IMR-90 (cell line): ENCODE results near the gene TYSND1. TPM values are rescaled to one million over a fixed set of nuclear protein-coding genes. Genes with fewer than 3 reads are reported as not detected.
A peak's percentile ranks its signal among the peaks of the same experiment; 100 is the strongest.

Experiments used
- ATAC-seq: fragments of 200-7000 bp; cut with Tn5 transposase; 2 replicates; pipeline ENCODE4 v1.9.1; 2020; ENCODE audit warnings: low read depth, mild to moderate bottlenecking, moderate library complexity
- BruUV-seq: library from RNA; stranded (reverse); fragments of 400-500 nt; replicated peaks from 2 replicates; lab custom pipeline; 2021; lab: Mats Ljungman, UMichigan
- CTCF ChIA-PET: fragments of 300-600 bp; formaldehyde crosslinking; extraction: SDS; loops from one replicate; lab custom pipeline; 2021; ENCODE audit warnings: antibody characterized with exemption; lab: Yijun Ruan, JAX
- POLR2A ChIA-PET: fragments of 300-600 bp; sonication (Branson Sonifier 250); formaldehyde crosslinking; loops from one replicate; lab custom pipeline; 2022; ENCODE audit warnings: antibody characterized with exemption; ENCODE audit not compliant: unreplicated experiment; lab: Charles Lee
- DNase-seq: peaks from one replicate; pipeline ENCODE4 v3.0.0; 2013
- H2AFZ ChIP-seq: replicated peaks from 2 replicates; pipeline ENCODE3; 2013; ENCODE audit warnings: low read length, mild to moderate bottlenecking; ENCODE audit not compliant: poor library complexity
- H2AK5ac ChIP-seq: 2 replicates; pipeline ENCODE4 v1.6.1; 2013; ENCODE audit warnings: low read depth, low read length, inconsistent platforms
- H2AK9ac ChIP-seq: replicated peaks from 2 replicates; pipeline ENCODE3; 2013; ENCODE audit warnings: mild to moderate bottlenecking, low read depth, low read length, moderate library complexity; ENCODE audit not compliant: poor library complexity
- H2BK120ac ChIP-seq: 2 replicates; pipeline ENCODE4 v1.6.1; 2013; ENCODE audit warnings: low read depth, low read length, inconsistent platforms
- H2BK15ac ChIP-seq: 3 replicates; pipeline ENCODE4 v1.6.1; 2013; ENCODE audit warnings: low read depth, low read length, inconsistent platforms
- H2BK20ac ChIP-seq: 2 replicates; pipeline ENCODE4 v1.6.1; 2013; ENCODE audit warnings: low read depth, mild to moderate bottlenecking, inconsistent platforms, low read length, moderate library complexity
- H2BK5ac ChIP-seq: 2 replicates; pipeline ENCODE4 v1.6.1; 2013; ENCODE audit warnings: mild to moderate bottlenecking, low read depth, low read length, inconsistent platforms; ENCODE audit not compliant: poor library complexity, severe bottlenecking
- H3K14ac ChIP-seq: replicated peaks from 2 replicates; pipeline ENCODE4 v1.6.1; 2013; ENCODE audit warnings: low read depth, low read length, inconsistent platforms
- H3K18ac ChIP-seq: 2 replicates; pipeline ENCODE4 v1.6.1; 2013; ENCODE audit warnings: low read depth, low read length, control low read depth
- H3K23ac ChIP-seq: 2 replicates; pipeline ENCODE4 v1.6.1; 2013; ENCODE audit warnings: low read depth, low read length, inconsistent platforms
- H3K27ac ChIP-seq: 2 replicates; pipeline ENCODE4 v1.5.1; 2013; ENCODE audit warnings: mild to moderate bottlenecking, control low read depth, low read length; ENCODE audit not compliant: insufficient read depth
- H3K27me3 ChIP-seq: 2 replicates; pipeline ENCODE4 v1.6.1; 2013; ENCODE audit warnings: low read length; ENCODE audit not compliant: control insufficient read depth, insufficient read depth
- H3K36me3 ChIP-seq: 2 replicates; pipeline ENCODE4 v1.6.1; 2013; ENCODE audit warnings: low read length, mixed read lengths; ENCODE audit not compliant: control insufficient read depth, insufficient read depth
- H3K4ac ChIP-seq: 2 replicates; pipeline ENCODE4 v1.6.1; 2013; ENCODE audit warnings: low read depth, low read length, inconsistent platforms
- H3K4me1 ChIP-seq: 2 replicates; pipeline ENCODE4 v1.6.1; 2013; ENCODE audit warnings: low read length, mixed read lengths; ENCODE audit not compliant: control insufficient read depth, insufficient read depth
- H3K4me2 ChIP-seq: 2 replicates; pipeline ENCODE4 v1.6.1; 2013; ENCODE audit warnings: low read depth, mild to moderate bottlenecking, control low read depth, low read length, moderate library complexity
- H3K4me3 ChIP-seq: 2 replicates; pipeline ENCODE4 v1.5.1; 2013; ENCODE audit warnings: low read depth, mild to moderate bottlenecking, control low read depth, low read length, moderate library complexity; ENCODE audit not compliant: insufficient read depth
- H3K56ac ChIP-seq: 2 replicates; pipeline ENCODE4 v1.6.1; 2013; ENCODE audit warnings: low read length, inconsistent platforms; ENCODE audit not compliant: insufficient read depth; ENCODE audit errors: extremely low read depth
- H3K79me1 ChIP-seq, 2 experiments: 2 replicates each; pipeline ENCODE4 v1.6.1; 2013; ENCODE audit warnings: low read length in 2 of 2, inconsistent platforms in 1 of 2, low read depth in 1 of 2
- H3K9ac ChIP-seq: 2 replicates; pipeline ENCODE4 v1.6.1; 2013; ENCODE audit warnings: low read depth, low read length, control low read depth
- H3K9me1 ChIP-seq: 2 replicates; pipeline ENCODE4 v1.6.1; 2013; ENCODE audit warnings: low read length, inconsistent platforms; ENCODE audit not compliant: insufficient read depth
- H3K9me3 ChIP-seq: 2 replicates; pipeline ENCODE4 v1.6.1; 2013; ENCODE audit warnings: low read length; ENCODE audit not compliant: control insufficient read depth, insufficient read depth
- H4K20me1 ChIP-seq: 2 replicates; pipeline ENCODE4 v1.6.1; 2013; ENCODE audit warnings: low read length, inconsistent platforms; ENCODE audit not compliant: insufficient read depth
- H4K5ac ChIP-seq: 2 replicates; pipeline ENCODE4 v1.6.1; 2013; ENCODE audit warnings: mild to moderate bottlenecking, low read depth, low read length, control low read depth
- H4K8ac ChIP-seq, 2 experiments: 2 replicates each; pipeline ENCODE4 v1.6.1; 2013; ENCODE audit warnings: low read depth in 2 of 2, low read length in 2 of 2, control low read depth in 1 of 2, inconsistent platforms in 1 of 2
- H4K91ac ChIP-seq: 2 replicates; pipeline ENCODE4 v1.6.1; 2013; ENCODE audit warnings: low read depth, low read length, inconsistent platforms; ENCODE audit not compliant: insufficient read depth
- MAZ ChIP-seq: IDR thresholded peaks from 2 replicates; pipeline ENCODE4 v1.6.1; 2012; ENCODE audit warnings: low read depth, mild to moderate bottlenecking, low read length, improper control_type of control experiment, moderate library complexity, borderline replicate concordance
- NFE2L2 ChIP-seq: fragments of 150-350 bp; IDR thresholded peaks from 2 replicates; pipeline ENCODE4 v1.6.1; 2016; ENCODE audit warnings: low read depth, mild to moderate bottlenecking, low read length
- WGBS, 2 experiments: methylation state at CpG; one replicate each; pipeline versions ENCODE4 v1.1.5 to v1.1.7; 2013; ENCODE audit warnings: missing lambda C conversion rate in 2 of 2; ENCODE audit not compliant: insufficient read length in 1 of 2; ENCODE audit errors: extremely low coverage in 2 of 2; 5-methylcytosine and 5-hydroxymethylcytosine counted together
- dilution Hi-C: fragments of 300-500 bp; cut with HindIII; formaldehyde crosslinking; loops from one replicate; pipeline ENCODE4 v1.14.3; 2018; ENCODE audit warnings: low sequenced_read_pairs; ENCODE audit not compliant: unreplicated experiment
- in situ Hi-C: fragments of 300-500 bp; cut with MboI; formaldehyde crosslinking; loops from 3 replicates; pipeline ENCODE4 v1.14.3; 2019; ENCODE audit warnings: low sequenced_read_pairs, inconsistent platforms, mixed read lengths
- intact Hi-C: fragments of 100-400 bp; cut with micrococcal nuclease; formaldehyde crosslinking; loops from 2 replicates; pipeline ENCODE4 v1.10.0; 2022
- polyA plus RNA-seq, 3 experiments: library from polyadenylated mRNA; depleted of rRNA; stranded (reverse); fragments of >200 nt; gene quantifications; 2 replicates each; pipeline ENCODE4 v1.2.3, GENCODE V29; 2012; ENCODE audit warnings: low replicate concordance in 1 of 3
- total RNA-seq: library from RNA; depleted of rRNA; stranded (reverse); fragments of >200 nt; gene quantifications from 2 replicates; pipeline ENCODE4 v1.2.3, GENCODE V29; 2012
- TF ChIP-seq, protein P1 (sequence below): fragments of 150-350 bp; IDR thresholded peaks from 2 replicates; pipeline ENCODE4 v1.6.1; 2016; ENCODE audit warnings: low read depth, mild to moderate bottlenecking, low read length, moderate library complexity, borderline replicate concordance

Gene TYSND1
- total and polyA plus RNA-seq, 2 of the 4 experiments (the other 2 are of a cell fraction), result 2.9 to 4.1 TPM

DNA sequence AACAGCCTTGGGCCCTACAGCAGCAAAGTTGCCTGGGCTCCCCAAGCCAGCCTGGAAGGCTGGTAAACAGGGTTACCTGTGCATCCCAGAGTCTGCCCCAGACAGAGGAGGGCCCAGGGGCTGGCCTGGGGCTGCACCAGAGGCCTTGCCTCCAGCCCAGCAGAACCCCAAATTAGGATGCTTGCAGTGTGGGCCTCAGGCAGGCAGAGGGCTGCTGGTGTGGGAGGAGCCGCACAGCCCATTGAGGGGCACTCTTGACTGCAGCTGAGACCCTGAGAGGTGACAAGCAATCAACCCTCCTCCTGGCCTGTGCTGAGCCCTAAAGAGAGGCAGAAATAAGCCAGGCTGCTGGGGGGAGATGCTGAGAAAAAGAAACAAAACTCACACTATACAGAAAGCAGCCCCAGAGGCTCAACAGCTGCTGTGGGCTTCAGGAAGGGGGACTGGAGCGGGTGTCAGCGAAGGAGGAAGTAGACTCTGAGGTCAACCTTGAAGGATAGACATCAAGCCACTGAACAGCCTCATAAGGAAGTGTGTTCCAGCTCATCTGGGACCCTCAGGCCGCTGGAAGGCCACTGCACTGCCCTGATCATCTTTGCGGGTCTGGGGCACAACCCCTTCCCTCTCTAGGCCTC lies 20.5 kb downstream of the TYSND1 start (continued):
- TF ChIP-seq MAZ, result no peak

DNA sequence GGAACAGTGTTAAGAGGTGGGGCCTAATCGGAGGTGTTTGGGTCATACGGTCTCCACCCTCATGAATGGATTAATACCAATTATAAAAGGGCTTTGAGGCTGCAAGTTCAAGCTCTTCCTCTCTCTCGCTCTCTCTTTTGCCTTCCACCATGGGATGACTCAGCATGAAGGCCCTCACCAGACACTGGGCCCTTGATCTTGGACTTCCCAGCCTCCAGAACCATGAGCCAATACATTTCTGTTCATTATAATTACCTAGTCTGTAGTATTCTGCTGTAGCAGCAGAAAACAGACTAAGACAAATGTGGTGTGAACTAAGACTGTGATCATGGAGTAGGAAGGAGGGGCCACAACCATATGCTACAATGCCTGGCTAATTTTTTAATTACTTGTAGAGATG lies 21.6 kb downstream of the TYSND1 start:
- Histone ChIP-seq H2BK5ac (no peak overlapping the region), H2BK15ac (no peak overlapping the region), H3K27ac (no peak overlapping the region), H4K8ac (no peak overlapping the region), H4K20me1 (0 out of 2 replicates have a peak, but pooled peaks cover 7% of the 10 kb centered on the region), H3K27me3 (no peaks in the 10 kb centered on the region), H3K9me3 (0 out of 2 replicates have a peak, but pooled peaks cover 2% of the 10 kb centered on the region), H3K14ac (no peak overlapping the region), H3K9ac (no peak overlapping the region), H3K9me1 (peaks cover 7% of the 10 kb centered on the region), H2AK5ac (no peak overlapping the region), H2AFZ (no peak overlapping the region), H2AK9ac (no peak overlapping the region), H2BK20ac (no peak overlapping the region), H3K56ac (no peak overlapping the region), H2BK120ac (no peak overlapping the region), H3K36me3 (peaks cover 28% of the 10 kb centered on the region), H3K4me3 (no peak overlapping the region), H3K4me2 (no peak overlapping the region), H4K5ac (no peak overlapping the region), H3K23ac (no peak overlapping the region), H3K4me1 (no peaks in the 10 kb centered on the region; the same call in 1 of the 2 replicates), H3K18ac (no peak overlapping the region), H4K91ac (no peak overlapping the region), H3K4ac (no peak overlapping the region), H3K79me1 (peaks cover 14 to 27% of the 10 kb centered on the region in 2 experiments)
- CTCF ChIA-PET, result no interaction called here
- dilution Hi-C loops, result no loop called here
- intact Hi-C loops, result no loop called here
- POLR2A ChIA-PET, result no interaction called here
- TF ChIP-seq, protein P1, sequence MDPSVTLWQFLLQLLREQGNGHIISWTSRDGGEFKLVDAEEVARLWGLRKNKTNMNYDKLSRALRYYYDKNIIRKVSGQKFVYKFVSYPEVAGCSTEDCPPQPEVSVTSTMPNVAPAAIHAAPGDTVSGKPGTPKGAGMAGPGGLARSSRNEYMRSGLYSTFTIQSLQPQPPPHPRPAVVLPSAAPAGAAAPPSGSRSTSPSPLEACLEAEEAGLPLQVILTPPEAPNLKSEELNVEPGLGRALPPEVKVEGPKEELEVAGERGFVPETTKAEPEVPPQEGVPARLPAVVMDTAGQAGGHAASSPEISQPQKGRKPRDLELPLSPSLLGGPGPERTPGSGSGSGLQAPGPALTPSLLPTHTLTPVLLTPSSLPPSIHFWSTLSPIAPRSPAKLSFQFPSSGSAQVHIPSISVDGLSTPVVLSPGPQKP, result no peak
- TF ChIP-seq NFE2L2, result peak; percentile 44; the same call in 1 of the 2 replicates
- DNase-seq, result no peak
- ATAC-seq, result no peak
- no CpG with 5 or more reads among the region's 3 CpGs for WGBS, 2 experiments
- no TSS peak for BruUV-seq
- in situ Hi-C loops, result no loop called here
